Measurements from ENCODE around the gene EGFL6.
"Not testable (repeated sequence)": the region's sequence is repeated elsewhere in the genome, so short reads cannot be mapped to it uniquely, and the experiment has no call there.

DNA sequence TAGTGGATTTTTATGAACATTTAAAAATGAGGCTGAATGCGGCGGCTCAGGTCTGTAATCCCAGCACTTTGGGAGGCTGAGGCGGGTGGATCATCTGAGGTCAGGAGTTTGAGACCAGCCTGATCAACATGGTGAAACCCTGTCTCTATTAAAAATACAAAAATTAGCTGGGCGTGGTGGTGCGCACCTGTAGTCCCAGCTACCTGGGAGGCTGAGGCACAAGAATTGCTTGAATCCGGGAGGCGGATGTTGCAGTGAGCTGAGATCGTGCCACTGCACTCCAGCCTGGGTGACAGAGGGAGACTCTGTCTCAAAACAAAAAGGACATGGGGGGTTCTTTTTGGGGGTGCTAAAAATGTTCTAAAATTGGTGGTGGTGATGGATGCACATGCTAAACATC is 100.4 kb downstream of the EGFL6 start:
- not testable (repeated sequence) for TF ChIP-seq CTCF (optimal IDR thresholded peaks at IDR 0.05 in 1 of 3, IDR thresholded peaks at IDR 0.05 in 1 of 3, conservative IDR thresholded peaks at IDR 0.05 in 1 of 3; ENCODE audit: extremely low read depth in 1 of 3, insufficient read depth in 2 of 3, low read length in 3 of 3); EZH2 (IDR thresholded peaks at IDR 0.05; ENCODE audit: low read length)

Data from keratinocyte (primary cell).